H1 (cell line): ENCODE data around the gene SLC5A11.

Experiments used
- BRCA1 ChIP-seq: IDR thresholded peaks from 2 replicates; pipeline ENCODE4 v1.6.1; 2012; ENCODE audit warnings: low read depth, low read length, improper control_type of control experiment
- CTBP2 ChIP-seq: IDR thresholded peaks from 2 replicates; pipeline ENCODE4 v1.7.0; 2011; ENCODE audit warnings: borderline replicate concordance, mild to moderate bottlenecking, moderate library complexity, mixed read lengths, low read length; ENCODE audit not compliant: insufficient read depth, insufficient read length
- JUN ChIP-seq: IDR thresholded peaks from 2 replicates; pipeline ENCODE4 v1.6.1; 2011; ENCODE audit warnings: low read depth, mild to moderate bottlenecking, improper control_type of control experiment, low read length
- POLR2A ChIP-seq, 2 experiments: IDR thresholded peaks; 1 replicate in 1 of 2; 2 replicates in 1 of 2; pipeline ENCODE4 v1.6.1; 2011; ENCODE audit warnings: low read depth in 2 of 2, low read length in 2 of 2, mild to moderate bottlenecking in 2 of 2; ENCODE audit errors: control extremely low read depth in 1 of 2
- POLR2AphosphoS5 ChIP-seq: IDR thresholded peaks from 2 replicates; pipeline ENCODE4 v1.6.1; 2011; ENCODE audit warnings: low read depth, low read length
- SIX5 ChIP-seq: IDR thresholded peaks from 2 replicates; pipeline ENCODE4 v1.6.1; 2011; ENCODE audit warnings: mild to moderate bottlenecking, low read depth, low read length
- SP2 ChIP-seq: IDR thresholded peaks from 2 replicates; pipeline ENCODE4 v1.6.1; 2012; ENCODE audit warnings: mild to moderate bottlenecking, low read length, inconsistent platforms
- TAF7 ChIP-seq: optimal IDR thresholded peaks from 2 replicates; pipeline ENCODE3; 2011; ENCODE audit warnings: low read depth, mild to moderate bottlenecking, inconsistent platforms, low read length, moderate library complexity, borderline replicate concordance
- YY1 ChIP-seq: IDR thresholded peaks from 2 replicates; pipeline ENCODE4 v1.6.1; 2011; ENCODE audit warnings: low read depth, mild to moderate bottlenecking, low read length
- TF ChIP-seq, protein P1 (sequence below): fragments of 300-600 bp; sonication (generic); IDR thresholded peaks from 2 replicates; pipeline ENCODE4 v1.7.1; 2012; ENCODE audit warnings: low read length, moderate library complexity, mild to moderate bottlenecking, inconsistent platforms; ENCODE audit not compliant: insufficient replicate concordance
- TF ChIP-seq, protein P2 (sequence below), 3 experiments: IDR thresholded peaks; 1 replicate in 2 of 3; 2 replicates in 1 of 3; pipeline versions ENCODE4 v1.5.1 to v1.6.1; 2011; ENCODE audit warnings: low read length in 3 of 3, mild to moderate bottlenecking in 3 of 3, inconsistent platforms in 2 of 3, low read depth in 1 of 3, moderate library complexity in 1 of 3; ENCODE audit not compliant: insufficient read depth in 1 of 3; ENCODE audit errors: control extremely low read depth in 1 of 3

DNA sequence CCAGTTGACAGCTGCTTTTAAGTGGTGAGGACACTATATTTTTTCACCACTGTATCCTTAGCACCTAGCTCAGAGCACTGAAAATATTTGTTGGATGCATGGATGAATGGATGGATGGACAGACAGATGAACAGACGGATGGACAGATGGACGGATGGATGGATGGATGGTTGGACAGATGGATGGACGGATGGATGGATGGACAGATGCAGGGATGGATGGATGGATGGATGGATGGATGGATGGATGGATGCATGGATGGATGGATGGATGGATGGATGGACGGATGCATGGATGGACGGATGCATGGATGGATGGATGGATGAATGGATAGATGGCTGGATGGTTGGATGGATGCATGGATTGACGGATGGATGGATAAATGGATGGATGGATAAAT lies 12.4 kb upstream of the SLC5A11 start:
- TF ChIP-seq YY1 = no peak
- TF ChIP-seq POLR2AphosphoS5 = no peak
- no peak for TF ChIP-seq SP2
- TF ChIP-seq BRCA1 = no peak
- TF ChIP-seq SIX5 = no peak
- TF ChIP-seq JUN = no peak
- TF ChIP-seq, protein P1, sequence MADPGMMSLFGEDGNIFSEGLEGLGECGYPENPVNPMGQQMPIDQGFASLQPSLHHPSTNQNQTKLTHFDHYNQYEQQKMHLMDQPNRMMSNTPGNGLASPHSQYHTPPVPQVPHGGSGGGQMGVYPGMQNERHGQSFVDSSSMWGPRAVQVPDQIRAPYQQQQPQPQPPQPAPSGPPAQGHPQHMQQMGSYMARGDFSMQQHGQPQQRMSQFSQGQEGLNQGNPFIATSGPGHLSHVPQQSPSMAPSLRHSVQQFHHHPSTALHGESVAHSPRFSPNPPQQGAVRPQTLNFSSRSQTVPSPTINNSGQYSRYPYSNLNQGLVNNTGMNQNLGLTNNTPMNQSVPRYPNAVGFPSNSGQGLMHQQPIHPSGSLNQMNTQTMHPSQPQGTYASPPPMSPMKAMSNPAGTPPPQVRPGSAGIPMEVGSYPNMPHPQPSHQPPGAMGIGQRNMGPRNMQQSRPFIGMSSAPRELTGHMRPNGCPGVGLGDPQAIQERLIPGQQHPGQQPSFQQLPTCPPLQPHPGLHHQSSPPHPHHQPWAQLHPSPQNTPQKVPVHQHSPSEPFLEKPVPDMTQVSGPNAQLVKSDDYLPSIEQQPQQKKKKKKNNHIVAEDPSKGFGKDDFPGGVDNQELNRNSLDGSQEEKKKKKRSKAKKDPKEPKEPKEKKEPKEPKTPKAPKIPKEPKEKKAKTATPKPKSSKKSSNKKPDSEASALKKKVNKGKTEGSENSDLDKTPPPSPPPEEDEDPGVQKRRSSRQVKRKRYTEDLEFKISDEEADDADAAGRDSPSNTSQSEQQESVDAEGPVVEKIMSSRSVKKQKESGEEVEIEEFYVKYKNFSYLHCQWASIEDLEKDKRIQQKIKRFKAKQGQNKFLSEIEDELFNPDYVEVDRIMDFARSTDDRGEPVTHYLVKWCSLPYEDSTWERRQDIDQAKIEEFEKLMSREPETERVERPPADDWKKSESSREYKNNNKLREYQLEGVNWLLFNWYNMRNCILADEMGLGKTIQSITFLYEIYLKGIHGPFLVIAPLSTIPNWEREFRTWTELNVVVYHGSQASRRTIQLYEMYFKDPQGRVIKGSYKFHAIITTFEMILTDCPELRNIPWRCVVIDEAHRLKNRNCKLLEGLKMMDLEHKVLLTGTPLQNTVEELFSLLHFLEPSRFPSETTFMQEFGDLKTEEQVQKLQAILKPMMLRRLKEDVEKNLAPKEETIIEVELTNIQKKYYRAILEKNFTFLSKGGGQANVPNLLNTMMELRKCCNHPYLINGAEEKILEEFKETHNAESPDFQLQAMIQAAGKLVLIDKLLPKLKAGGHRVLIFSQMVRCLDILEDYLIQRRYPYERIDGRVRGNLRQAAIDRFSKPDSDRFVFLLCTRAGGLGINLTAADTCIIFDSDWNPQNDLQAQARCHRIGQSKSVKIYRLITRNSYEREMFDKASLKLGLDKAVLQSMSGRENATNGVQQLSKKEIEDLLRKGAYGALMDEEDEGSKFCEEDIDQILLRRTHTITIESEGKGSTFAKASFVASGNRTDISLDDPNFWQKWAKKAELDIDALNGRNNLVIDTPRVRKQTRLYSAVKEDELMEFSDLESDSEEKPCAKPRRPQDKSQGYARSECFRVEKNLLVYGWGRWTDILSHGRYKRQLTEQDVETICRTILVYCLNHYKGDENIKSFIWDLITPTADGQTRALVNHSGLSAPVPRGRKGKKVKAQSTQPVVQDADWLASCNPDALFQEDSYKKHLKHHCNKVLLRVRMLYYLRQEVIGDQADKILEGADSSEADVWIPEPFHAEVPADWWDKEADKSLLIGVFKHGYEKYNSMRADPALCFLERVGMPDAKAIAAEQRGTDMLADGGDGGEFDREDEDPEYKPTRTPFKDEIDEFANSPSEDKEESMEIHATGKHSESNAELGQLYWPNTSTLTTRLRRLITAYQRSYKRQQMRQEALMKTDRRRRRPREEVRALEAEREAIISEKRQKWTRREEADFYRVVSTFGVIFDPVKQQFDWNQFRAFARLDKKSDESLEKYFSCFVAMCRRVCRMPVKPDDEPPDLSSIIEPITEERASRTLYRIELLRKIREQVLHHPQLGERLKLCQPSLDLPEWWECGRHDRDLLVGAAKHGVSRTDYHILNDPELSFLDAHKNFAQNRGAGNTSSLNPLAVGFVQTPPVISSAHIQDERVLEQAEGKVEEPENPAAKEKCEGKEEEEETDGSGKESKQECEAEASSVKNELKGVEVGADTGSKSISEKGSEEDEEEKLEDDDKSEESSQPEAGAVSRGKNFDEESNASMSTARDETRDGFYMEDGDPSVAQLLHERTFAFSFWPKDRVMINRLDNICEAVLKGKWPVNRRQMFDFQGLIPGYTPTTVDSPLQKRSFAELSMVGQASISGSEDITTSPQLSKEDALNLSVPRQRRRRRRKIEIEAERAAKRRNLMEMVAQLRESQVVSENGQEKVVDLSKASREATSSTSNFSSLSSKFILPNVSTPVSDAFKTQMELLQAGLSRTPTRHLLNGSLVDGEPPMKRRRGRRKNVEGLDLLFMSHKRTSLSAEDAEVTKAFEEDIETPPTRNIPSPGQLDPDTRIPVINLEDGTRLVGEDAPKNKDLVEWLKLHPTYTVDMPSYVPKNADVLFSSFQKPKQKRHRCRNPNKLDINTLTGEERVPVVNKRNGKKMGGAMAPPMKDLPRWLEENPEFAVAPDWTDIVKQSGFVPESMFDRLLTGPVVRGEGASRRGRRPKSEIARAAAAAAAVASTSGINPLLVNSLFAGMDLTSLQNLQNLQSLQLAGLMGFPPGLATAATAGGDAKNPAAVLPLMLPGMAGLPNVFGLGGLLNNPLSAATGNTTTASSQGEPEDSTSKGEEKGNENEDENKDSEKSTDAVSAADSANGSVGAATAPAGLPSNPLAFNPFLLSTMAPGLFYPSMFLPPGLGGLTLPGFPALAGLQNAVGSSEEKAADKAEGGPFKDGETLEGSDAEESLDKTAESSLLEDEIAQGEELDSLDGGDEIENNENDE = no peak
- TF ChIP-seq, protein P2, sequence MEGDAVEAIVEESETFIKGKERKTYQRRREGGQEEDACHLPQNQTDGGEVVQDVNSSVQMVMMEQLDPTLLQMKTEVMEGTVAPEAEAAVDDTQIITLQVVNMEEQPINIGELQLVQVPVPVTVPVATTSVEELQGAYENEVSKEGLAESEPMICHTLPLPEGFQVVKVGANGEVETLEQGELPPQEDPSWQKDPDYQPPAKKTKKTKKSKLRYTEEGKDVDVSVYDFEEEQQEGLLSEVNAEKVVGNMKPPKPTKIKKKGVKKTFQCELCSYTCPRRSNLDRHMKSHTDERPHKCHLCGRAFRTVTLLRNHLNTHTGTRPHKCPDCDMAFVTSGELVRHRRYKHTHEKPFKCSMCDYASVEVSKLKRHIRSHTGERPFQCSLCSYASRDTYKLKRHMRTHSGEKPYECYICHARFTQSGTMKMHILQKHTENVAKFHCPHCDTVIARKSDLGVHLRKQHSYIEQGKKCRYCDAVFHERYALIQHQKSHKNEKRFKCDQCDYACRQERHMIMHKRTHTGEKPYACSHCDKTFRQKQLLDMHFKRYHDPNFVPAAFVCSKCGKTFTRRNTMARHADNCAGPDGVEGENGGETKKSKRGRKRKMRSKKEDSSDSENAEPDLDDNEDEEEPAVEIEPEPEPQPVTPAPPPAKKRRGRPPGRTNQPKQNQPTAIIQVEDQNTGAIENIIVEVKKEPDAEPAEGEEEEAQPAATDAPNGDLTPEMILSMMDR (IDR thresholded peaks at IDR 0.05; ENCODE audit: control extremely low read depth in 1 of 3, insufficient read depth in 1 of 3, low read depth in 1 of 3, low read length in 3 of 3) = no peak
- TF ChIP-seq TAF7 = no peak
- no peak for TF ChIP-seq POLR2A (IDR thresholded peaks at IDR 0.05; ENCODE audit: control extremely low read depth in 1 of 2, low read depth in 2 of 2, low read length in 2 of 2)
- TF ChIP-seq CTBP2 = no peak
